TTC549 (cell line): ENCODE results near the gene CCDC32.
"Not testable (repeated sequence)": the region's sequence is repeated elsewhere in the genome, so short reads cannot be mapped to it uniquely, and the experiment has no call there.

Source experiments
- FAIRE-seq: peaks from 2 replicates; lab custom pipeline; 2012; peaks lifted over from hg19 to GRCh38; lab: Jason Lieb, UNC

CCDC32 gene, protein sequence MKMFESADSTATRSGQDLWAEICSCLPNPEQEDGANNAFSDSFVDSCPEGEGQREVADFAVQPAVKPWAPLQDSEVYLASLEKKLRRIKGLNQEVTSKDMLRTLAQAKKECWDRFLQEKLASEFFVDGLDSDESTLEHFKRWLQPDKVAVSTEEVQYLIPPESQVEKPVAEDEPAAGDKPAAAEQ

DNA sequence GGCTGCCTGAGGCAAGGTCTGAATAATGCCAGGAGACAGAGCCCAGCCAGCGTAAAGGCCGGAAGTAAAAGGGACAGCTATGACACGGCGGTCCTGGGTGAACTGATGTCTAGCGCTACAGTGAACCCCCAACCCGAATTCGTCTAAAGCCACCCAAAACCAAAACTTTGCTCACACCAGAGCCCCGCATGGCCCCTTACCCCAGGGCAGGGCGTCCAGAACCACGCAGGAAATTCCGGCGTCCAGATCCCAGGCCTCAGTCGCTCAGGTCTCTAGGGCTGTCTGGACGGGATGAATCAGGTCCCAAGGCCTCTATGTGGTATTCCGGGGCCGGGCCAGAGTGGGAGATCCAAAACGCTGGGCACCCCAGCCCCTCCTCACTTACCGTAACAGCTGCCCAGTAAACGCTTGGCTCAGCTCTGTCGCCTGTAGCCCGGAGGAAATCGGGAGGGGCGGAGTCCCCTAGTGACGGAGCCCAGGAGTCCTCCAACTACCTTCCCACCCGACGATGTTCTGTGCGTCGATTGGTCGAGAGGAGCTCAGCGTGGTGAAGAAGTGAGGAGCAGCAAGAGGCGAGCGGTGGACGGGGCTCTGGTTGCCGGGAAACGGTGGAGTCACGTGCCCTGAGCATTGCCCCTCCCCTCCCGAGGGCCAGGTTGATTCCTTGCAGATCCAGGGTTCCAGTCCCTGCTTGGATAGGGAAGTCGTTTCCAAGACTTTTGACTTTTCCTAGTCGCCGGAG is at the start of gene CCDC32:
Gene CCDC32, minus strand, starts transcription at position 452 of the 742 bp plus-strand sequence. CDS start 2,027 bp downstream, outside the sequence.
- peak; percentile 88 for FAIRE-seq

DNA sequence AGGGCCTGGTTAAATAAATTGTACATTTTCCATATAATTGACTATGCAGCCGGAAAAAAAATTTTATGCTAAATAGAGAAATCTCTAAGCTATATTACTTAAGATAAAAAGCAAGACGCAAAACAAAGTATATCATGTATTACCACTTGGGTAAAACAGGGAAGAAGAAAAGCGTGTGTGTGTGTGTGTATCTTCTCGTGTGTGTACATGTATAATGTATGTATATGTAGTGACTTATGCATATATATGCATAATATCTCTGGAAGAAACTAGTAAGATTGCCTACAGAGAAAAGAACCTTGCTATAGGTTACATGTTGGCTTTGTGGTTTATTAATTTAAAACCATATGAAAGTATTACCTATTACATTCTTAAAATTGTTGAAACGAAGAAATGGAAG is 48.2 kb upstream of the CCDC32 start:
- FAIRE-seq = no peak

DNA sequence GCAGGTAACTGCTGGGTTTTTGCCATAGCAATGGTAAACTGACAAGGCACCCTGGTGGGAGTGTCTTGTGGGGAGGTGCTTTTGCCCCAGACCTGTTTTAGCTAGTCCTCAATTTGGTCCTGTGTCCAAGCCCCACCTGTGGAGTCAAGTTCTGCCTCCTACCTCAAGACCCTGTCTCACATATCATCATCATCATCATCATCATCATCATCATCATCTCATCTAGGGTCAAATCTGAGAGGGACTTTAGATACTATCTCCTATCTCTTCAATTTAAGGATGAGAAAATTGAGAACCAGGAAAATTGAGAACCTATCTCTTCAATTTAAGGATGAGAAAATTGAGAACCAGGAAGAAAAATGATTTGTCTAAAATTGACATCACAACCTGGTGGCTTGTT is 39.1 kb upstream of the CCDC32 start:
- no peak for FAIRE-seq

DNA sequence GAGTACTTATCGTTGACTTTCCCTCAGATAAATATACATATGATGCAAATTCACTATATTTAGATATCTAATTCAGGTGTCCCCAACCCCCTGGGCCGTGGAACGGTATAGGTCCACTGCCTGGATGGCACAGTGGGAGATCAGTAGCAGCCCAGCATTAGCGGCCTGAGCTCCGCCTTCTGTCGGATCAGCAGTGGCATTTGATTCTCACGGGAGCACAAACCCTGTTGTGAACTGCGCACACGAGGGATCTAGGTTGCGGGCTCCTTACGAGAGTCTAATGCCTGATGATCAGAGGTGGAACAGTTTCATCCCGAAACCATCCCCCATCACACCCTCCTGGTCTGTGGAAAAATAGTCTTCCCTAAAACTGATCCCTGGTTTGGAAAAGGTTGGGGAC is 36.1 kb upstream of the CCDC32 start:
- FAIRE-seq = no peak

DNA sequence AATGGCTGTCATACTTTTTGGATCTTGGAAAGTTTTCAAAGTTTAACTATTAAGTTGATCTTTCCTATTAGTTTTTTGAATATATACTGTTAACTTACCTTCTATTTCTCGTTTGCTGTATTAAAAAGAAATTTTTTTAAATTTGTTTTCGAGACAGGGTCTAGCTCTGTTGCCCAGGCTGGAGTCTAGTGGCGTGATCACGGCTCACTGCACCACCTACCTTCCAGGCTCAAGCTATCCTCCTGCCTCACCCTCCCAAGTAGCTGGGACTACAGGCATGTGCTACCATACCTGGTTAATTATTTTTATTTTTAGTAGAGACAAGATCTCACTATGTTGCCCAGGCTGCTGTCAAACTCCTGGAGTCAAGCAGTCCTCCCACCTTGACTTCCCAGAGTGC is 33.8 kb upstream of the CCDC32 start:
- FAIRE-seq = no peak

DNA sequence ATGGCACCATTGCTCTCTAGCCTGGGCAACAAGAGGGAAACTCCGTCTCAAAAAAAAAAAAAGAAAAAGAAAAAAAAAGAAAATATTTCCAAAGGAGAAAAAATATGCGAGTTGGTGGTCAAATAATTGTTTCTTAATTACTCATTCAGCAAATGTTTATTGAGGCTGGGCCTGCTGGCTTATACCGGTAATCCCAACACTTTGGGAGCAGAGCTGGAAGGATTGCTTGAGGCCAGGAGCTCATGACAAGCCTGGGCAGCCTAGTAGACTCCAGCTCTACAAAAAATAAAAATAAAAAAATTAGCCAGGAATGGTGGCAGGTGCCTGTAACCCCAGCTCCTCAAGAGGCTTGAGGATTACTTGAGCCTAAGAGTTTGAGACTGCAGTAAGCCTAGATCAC is 33.3 kb upstream of the CCDC32 start:
- no peak for FAIRE-seq

DNA sequence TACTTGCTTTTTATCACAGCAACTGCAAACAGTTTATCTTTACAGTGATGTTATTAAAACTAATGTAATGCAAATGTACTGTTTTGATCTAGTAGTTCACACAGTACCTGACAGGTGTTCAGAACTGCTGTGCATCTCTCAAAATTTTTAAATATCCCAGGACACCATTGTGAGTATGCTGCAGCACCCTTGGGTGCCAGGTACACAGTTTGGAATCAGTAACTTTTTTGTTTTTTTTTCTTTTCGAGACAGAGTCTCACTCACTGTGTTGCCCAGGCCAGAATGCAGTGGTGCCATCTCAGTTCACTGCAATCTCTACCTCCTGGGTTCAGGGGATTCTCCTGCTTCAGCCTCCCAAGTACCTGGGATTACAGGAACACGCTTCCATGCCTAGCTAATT is 32.2 kb upstream of the CCDC32 start:
- no peak for FAIRE-seq

DNA sequence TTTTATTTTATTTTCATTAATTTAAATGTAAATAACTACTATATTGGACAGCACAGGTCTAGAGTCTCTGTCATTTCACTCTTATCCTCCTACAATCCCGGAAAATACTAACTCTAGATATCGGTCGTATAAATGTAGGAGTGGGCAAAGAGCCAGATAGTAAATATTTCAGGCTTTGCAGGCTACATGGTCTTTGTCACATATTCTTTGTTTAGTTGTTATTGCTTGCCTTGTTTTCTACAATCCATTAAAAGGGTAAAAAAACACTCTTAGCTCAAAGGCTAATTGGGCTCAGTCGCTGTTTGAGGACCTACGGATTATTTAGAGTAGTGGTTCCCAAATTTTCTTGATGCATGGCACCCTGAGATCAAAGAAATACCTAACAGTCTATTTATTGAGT is 30.9 kb upstream of the CCDC32 start:
- no peak for FAIRE-seq

DNA sequence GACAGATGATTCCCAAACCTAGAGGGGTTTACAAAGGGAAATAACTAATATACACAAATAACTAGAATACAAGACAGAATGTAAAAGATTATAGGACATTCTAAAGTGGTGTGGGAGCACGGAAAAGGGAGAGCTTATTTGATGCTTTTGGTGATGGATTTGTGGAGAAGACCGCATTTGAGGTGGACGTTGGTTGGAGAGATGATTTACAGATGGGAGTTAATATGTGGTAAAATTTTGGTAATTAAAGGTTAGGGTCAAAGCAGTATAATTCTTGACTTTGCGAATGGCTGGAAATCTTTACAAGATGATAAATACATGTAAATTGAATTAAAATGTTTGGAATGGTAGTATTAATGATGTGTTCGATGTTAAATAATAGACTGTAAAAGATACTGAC is 30.4 kb upstream of the CCDC32 start:
- no peak for FAIRE-seq

DNA sequence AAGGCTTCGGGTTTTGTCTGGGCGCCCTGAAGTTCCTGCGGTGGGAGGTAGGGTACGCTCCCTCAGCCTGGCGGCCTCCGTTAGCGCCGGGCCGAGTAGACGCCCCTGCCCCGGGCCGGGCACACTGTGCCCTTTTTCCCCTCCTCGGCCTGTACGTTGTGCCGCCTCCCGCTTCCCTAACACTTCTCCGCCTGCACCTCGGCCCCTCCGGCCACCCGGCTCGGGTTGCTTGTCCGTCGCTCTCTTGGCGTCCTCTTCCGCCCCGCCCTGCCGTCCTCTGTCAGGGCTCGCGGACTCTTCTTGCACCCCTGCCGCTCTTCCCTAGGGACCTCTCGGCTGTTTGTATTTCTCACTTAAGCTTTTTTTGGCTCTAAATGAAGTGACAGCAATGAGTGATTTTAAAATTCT is 29.6 kb upstream of the CCDC32 start:
- FAIRE-seq = no peak

DNA sequence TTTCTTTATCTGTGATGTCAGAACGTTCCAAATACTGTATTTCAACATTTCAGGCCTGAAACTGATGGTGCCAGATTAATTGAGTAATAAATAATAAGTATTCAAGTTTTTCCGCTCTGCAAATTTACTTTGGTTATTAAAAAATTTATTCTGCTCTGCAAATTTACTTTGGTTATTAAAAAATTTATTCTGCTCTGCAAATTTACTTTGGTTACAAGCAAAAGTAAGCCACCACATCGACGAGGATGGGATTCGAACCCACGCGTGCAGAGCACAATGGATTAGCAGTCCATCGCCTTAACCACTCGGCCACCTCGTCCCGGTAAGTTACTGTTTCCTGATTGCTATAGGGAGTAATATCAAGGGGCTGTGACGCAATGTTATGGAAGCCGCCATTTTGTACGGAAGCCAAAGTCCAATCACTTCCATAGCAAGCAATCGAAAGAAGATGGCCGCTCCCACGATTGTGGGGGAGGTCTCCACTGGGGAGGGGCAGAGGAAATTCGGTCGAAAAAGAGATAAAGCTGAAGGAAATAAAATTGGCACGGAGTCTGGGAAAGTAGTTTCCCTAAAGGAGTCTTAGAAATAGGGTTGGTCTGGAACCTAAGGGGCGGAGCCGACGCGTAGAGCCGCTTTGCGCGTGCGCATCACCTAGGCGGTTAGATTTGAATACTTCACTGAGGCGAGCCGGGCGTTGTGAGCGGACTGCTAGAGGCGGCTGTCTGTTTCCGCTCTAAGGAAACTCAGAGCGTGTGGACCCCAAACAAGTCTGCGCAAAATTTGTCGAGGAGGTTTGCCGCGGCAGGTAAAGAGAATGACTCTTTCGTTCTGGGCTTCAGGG is 29.0 kb upstream of the CCDC32 start, which contains the start of gene KNL1:
Gene KNL1, plus strand, starts transcription at position 662 of the 841 bp plus-strand sequence. CDS start 8,683 bp downstream, outside the sequence.
- FAIRE-seq = peak; percentile 78

DNA sequence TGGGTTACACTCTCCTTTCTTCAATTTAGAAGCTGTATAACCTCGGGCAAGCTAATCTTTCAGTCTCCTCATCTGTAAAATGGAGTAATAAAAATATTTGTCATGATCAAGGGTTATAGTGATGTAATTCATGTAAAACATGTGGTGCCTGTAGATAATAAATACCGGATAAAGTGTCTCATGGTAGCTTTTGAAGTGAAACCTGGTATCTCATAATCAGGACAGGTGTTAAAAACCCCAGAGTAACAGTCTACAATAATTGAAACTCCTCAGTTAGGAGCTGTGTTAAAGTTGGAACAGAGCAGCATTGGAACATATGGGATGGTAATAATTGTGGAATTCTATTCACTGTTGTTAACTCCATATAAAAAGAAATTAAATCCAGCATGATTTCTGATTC is 28.3 kb upstream of the CCDC32 start:
- FAIRE-seq = no peak

DNA sequence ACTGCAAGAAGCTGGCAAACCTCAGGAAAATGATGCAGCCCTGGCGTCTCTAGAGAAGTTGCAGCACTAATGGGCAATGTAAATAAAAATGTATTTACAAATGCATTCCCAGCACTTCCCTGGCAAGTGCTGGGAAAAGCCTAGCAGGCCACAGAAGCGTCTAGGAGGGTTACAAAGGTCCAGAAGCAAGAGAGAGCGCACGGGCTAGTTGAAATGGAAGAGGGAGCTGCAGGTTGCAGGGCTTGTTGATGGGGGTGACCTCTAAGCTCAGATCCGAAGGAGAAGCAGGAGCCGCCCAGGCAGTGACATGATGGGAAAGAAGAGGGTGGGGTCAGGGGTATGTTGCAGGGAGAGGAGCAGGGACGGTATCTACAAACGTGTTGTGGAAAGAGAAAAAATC is 26.5 kb upstream of the CCDC32 start:
- FAIRE-seq = no peak

DNA sequence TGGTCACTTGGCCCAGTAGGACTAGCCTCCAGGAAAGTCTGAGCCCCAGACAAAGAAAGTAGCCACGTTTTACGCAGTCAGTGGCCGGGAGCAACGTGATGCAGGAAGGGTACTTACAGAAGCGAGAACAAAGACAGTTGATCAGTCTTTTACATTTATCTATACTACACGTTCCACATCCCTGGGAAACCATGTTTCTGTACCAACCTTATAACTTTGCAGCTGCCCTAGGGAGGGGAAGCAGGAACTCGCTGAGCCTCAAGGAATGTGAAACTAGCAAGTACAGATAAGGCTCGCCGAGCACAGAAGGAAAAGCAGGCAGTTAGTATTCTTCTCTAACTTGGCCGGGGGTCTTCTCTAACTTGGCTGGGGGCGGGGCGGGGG is 25.8 kb upstream of the CCDC32 start:
- no peak for FAIRE-seq

DNA sequence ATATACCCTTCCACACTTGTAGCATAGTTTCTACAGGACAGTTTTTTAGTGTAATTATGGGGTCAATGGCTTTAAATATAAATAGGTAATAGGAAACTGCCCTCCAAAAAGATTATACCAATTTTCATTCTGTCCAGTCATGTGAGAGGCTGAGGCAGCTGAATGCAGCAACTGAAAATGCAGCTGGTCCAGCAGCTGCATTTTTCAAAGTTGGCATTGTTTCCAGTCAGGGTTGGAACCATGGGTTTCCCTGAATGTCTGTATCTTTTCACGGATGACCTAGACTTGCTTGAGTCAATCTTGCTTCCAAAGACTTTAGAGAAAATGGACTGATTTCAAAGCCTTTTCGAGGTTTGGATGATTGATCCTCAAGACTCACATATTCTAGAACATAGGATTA is 19.3 kb upstream of the CCDC32 start:
- FAIRE-seq = no peak

DNA sequence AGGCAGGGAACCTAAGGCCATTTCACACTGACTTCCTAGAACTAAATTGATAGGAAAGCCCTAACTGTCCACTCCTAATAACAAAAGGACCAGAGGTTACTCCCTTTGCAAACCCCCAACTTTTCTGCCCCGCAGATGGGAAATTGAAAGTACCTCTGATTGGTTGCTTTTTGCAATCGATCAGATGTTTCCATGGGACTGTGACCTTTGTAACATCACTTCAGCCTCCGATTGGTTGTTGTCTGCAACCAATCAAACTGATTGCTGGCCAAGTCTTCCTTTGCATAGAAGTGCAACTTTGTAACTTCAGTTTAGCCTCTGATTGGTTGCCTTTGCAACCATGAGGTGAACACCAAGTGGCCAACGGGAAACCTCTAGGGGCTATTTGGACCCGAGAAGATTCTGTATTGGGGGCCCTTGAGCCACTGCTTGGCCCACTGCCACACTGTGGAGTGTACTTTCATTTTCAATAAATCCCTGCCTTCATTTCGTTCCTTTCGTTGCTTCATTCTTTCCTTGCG is 17.9 kb upstream of the CCDC32 start:
- no peak for FAIRE-seq

DNA sequence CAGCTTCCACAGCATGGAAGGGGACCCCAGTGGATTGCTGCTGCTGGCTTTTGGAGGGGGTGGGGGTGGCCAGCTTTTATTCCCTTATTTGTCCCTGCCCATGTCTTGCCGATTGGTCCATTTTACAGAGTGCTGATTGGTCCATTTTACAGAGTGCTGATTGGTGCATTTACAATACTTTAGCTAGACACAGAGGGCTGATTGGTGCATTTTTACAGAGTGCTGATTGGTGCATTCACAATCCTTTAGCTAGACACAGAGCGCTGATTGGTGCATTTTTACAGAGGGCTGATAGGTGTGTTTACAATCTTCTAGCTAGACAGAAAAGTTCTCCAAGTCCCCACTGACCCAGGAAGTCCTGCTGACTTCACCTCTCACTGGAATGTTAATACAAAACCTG is 17.0 kb upstream of the CCDC32 start:
- FAIRE-seq = not testable (repeated sequence)

DNA sequence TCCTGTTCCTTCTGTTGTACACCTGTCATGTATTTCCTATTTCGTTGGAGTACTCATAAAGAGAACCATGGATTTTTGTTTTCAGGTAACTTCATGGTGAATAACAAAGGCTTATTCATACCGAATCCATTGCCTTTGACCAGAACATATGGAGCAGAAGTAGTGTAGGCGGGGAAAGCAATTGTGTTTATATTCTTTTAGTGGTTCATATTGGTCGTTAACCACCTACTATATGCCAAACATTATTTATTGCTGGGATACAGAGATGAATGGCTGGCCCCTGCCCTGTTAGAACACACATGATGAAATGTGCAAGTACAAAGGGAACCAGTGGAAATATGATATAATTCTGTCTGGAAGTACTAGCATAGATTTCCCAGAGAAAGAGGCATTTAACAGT is 14.1 kb upstream of the CCDC32 start:
- FAIRE-seq = no peak

DNA sequence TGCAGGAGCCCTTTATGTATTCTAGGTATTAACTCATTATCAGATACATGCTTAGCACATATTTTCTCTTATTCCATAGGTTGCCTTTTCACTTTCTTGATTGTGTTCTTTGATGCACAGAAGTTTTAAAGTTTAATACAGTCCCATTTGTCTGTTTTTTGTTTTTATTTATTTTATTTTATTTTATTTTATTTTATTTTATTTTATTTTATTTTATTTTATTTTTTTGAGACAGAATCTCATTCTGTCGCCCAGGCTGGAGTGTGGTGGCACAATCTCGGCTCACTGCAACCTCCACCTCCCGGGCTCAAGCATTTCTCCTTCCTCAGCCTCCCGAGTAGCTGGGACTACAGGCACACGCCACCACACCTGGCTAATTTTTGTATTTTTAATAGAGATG is 12.1 kb upstream of the CCDC32 start:
- FAIRE-seq = not testable (repeated sequence)

DNA sequence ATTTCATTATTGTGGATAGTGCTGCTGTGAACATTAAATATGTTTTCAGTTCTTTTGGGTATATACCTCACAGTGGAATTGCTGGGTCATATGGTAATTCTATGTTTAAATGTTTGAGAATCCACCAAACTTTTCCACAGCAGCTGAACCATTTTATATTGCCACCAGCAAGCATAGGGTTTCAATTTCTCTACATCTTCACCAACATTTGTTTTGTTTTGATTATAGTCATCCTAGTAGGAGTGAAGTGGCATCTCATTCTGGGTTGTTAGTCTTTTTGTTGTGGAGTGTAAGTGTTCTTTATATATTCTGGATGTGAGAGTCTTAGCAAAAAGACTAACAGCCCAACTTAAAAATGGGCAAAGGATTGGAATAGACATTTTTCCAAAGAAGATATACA is 10.3 kb upstream of the CCDC32 start:
- no peak for FAIRE-seq

DNA sequence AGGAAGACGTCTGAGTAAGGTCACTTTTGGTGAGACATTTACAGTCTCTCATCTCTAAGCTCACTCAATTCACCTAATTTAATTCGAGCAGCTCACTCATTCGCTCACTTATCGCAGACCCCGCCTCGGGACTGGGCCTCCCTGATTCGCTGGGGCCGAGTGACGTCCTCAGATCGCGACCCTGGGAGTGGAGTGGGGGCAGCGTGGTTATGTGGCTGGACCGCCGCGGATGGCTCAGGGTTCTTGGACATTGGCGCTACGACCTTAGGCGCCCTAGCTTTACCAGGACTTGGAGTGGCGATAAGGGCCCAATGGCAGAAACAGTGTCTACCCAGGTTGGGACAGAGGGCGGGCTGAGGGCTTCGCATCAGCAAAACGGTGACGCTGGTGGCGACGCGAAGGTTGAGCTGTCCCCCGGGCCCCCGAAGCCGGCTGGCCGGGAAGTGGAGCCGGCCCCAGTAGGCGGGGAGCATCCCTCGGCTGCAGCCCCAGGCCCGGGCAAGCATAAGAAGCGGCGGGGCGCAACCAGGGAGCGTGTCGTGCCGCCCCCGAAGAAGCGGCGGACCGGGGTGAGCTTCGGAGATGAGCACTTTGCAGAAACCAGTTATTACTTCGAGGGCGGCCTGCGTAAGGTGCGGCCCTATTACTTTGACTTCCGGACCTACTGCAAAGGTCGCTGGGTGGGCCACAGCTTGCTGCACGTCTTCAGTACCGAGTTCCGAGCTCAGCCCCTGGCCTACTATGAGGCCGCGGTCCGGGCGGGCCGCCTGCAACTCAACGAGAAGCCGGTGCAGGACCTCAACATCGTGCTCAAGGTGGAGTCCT is 4.5 kb upstream of the CCDC32 start, which contains the start of gene RPUSD2:
Gene RPUSD2, plus strand, starts transcription at position 171 of the 825 bp plus-strand sequence. Its CDS starts 39 bp downstream, at position 210.
- peak; percentile 17 for FAIRE-seq

DNA sequence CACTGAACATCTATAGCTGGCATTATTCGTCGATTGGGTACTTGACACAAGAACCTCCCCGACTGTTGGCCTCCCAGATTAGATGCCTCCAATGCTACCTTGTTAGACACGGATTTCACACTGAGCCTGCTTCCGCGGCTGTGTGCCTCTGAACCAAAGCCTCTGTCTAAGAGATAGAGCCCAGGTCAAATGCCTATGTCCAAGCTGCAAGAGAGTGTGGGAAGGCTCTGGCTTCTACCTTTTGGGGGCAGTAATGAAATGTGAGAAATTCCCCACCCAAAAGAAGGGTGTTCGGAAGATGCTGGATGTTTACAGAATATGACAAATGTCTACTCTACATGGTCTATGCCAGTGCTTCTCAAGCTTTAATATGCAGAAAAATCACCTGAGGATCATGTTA is 2.3 kb upstream of the CCDC32 start:
- FAIRE-seq = no peak
